NCI-H2196 treated with DMSO at 0.1 percent for 48 hours (cell line): ENCODE results near the gene DNASE1L2.
"Not testable (repeated sequence)": the region's sequence is repeated elsewhere in the genome, so short reads cannot be mapped to it uniquely, and the experiment has no call there.

Experiments used
- DNase-seq: peaks from one replicate; lab custom pipeline; 2025; ENCODE audit not compliant: unreplicated experiment; lab: John Stamatoyannopoulos, UW

Gene DNASE1L2

DNA sequence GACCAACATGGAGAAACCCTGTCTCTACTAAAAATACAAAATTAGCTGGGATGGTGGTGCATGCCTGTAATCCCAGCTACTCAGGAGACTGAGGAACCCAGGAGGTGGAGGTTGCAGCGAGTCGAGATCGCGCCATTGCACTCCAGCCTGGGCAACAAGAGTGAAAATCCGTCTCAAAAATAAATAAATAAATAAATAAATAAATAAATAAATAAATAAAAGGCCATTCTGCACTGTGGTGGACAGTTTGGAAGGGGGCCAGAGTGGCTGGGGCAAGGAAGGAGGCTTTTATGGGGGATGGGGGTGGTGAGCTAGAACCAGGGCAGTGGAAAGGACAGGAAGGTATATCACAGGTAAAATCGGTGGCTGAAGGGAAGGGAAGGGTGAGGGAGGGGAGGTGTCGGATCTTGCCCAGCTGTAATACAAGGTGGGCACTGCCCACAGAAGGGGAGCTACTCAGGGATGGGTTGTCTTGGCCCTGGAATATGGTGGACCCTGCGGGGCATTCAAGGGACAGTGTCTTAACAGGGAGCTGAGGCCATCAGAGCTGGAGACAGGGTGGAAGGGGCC, 33.0 kb upstream of the DNASE1L2 start:
- not testable (repeated sequence) for DNase-seq

GRCh38 chr16:2204416-2205103, 31.7 kb upstream of the DNASE1L2 start:
- no peak for DNase-seq

DNA sequence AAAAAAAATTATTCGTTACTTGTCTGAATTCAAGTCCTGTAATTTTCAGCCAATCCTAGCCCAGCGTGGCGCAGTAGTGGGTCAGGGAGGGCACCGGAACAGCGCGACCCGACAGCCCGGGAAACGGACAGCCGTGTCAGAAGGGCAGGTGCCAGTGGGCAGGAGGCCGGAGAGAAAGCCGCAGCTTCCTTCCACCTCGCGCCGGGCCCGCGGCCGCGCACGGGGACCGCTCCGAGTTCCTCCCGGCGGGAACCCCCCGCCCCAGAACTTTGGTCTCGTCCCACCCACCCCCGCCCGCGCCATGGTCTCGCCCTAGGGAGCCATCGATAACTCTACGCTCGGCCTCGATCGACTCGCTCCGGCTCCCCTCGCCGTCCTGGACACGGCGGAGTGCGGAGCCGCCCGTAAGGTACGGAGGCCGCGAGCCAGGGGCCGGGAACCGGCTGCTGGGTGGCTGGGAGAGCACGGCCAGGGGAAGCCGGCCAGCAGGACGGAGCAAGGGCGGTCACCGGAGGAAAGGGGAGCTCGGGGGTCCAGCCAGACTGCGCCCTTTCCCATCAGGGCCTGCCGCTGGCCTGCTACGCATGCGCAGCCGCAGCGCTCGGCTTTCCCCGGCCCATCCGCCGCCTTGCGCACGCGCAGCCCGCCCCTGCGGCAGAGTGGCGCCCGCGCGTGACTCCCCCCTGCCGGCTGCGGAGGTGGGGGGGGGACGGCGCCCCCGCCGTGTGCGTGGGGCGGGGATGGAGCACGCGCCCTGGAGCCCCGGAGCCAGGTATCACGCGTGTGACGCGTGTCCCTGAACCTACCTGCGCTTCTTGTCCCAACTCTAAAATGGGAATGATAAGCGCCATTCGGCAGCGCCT, 30.9 kb upstream of the DNASE1L2 start, which contains the start of gene MLST8:
MLST8 (plus strand) TSS at position 351 of the 863 bp plus-strand sequence. CDS start 632 bp downstream, outside the sequence.
- DNase-seq, result peak; percentile 72

DNA sequence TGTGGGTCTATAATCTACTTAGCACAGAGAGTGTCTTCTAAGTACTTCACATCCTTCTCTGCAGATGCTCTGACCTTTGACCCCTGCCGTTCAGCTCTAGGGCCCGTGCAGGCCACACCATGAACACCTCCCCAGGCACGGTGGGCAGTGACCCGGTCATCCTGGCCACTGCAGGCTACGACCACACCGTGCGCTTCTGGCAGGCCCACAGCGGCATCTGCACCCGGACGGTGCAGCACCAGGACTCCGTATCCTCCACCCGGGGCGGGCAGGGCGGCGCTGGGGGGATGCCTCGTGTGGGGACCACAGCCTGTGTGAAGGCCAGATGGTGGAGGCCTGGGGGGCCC, 30.3 kb upstream of the DNASE1L2 start:
- DNase-seq, result peak; percentile 53

GRCh38 chr16:2206420-2206779, 29.8 kb upstream of the DNASE1L2 start:
- no peak for DNase-seq

DNA sequence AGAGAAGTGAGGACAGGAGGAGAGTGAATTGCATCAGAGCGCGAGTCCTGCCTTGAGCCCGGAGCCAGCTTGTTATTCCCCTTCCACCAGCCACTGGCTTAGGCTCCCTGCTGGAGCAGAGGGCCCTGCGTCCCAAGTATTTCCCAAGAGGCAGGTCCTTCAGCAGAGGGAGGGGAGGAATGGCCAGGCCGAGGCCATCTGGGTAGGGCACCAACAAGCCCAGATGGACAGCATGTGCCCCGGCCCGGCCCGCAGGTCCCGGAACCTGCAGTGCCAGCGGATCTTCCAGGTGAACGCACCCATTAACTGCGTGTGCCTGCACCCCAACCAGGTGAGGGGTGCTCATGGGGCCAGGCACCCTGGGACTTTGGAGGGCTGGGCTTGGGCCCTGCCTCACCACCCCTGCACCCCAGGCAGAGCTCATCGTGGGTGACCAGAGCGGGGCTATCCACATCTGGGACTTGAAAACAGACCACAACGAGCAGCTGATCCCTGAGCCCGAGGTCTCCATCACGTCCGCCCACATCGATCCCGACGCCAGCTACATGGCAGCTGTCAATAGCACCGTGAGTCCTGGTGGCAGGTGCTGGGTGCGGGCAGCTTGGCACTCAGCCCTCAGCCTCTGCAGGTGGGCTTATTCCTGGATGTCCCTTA, 29.3 kb upstream of the DNASE1L2 start:
- DNase-seq, result no peak

- DNase-seq, result no peak
Measured at GRCh38 chr16:2207872-2208271, 28.4 kb upstream of the DNASE1L2 start.

DNA sequence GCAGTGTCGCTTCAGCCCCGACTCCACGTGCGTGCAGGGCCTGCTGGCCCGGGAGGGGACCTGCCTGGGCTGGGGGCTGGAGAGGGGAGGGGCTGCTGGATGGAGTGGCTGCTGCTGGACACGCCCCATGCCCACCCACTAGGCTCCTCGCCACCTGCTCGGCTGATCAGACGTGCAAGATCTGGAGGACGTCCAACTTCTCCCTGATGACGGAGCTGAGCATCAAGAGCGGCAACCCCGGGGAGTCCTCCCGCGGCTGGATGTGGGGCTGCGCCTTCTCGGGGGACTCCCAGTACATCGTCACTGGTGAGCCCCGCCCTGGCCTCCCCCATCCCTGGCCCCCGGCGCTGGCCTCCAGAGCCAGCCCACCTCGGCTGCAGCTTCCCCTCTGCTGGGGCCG, 27.9 kb upstream of the DNASE1L2 start:
- DNase-seq, result no peak

- no peak for DNase-seq
Measured at GRCh38 chr16:2208772-2209171, 27.5 kb upstream of the DNASE1L2 start.

GRCh38 chr16:2209258-2210008, 26.8 kb upstream of the DNASE1L2 start:
- DNase-seq, result no peak

DNA sequence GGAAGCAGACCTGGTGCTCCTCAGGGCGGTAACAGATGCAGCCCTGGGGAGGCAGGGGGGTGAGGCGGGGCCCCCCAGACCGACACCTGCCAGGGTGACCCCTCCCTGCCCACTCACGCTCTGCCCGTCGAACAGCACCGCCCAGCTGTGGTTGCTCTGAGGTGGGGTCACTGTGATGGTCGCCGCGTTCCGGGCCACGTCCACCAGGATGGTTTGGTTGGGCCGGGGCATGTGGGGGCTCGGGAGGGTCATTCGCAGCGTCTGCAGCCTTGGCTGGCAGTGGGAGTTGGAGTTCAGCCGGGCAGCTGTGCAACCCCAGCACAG, 26.3 kb upstream of the DNASE1L2 start:
- DNase-seq, result no peak

DNA sequence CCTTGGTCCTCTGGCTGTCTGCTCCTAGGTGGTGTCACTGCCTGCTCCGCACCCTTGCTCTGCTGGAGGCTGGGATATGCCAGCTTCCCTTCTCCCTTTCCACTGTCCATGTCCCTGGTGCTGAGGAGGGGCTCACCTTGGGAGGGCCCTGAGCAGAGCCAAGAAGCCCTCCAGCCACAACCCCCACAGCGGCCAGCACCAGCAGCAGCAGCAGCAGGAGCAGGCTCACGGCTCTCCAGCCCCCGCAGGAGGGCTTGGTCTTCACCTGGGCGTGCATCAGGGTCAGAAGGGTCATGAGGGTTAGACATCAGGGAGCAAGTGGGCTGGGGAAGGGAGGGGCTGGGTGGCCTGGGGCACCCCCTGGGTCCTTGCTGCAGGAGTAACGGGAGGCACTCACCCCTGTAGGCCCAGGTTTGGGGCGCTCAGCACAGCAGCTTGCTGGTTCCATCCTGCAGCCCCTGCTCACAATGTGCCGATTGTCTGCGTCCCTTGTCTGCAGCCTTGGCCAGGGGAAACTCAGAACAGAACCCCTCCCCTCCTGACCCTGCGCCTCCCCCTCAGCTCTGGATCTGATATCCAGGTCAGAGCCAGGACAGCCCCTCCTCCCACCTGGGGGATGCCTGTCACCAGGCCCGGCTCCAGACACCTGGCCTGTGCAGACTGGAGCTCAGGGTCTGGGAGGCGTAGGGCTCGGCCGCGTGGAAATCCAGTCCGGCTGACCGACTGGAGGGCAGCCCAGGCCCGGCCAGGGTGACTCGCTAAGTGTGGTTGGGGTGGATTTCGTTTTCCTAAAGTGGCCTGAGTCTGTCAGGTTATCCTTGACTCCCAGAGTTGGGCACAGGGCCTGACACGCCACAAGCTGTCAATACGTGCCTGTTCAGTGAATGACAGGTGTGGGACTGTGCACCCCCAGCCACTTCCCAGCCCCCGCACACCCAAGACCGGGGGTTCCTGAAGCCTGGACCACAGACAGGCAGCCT, 25.6 kb upstream of the DNASE1L2 start, which contains the start of gene BRICD5:
BRICD5 (minus strand) TSS at position 478 of the 980 bp plus-strand sequence; CDS start at position 448, 30 bp downstream.
- DNase-seq, result no peak

DNA sequence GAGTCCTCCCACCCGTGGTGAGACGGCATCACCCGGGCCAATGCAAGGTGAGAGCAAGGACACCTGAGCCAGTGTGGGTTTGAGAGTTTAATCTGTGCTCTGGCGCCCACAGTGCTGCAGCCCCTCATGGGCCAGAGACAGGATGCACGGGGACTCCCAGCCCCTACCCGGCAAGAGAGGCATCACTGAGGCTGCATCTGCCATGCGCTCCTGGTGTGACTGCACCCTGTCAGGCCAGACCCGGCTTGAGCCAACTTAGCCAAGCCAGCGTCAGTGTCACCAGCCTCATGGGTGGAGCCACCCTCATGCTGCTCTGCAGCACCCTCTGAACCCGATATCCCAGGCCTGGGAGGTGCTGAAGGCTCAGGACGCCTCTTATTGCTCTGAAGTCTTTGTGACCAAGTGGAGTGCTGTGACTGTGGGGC, 24.3 kb upstream of the DNASE1L2 start:
- DNase-seq, result no peak

GRCh38 chr16:2212362-2213324, 23.6 kb upstream of the DNASE1L2 start:
- no peak for DNase-seq

DNA sequence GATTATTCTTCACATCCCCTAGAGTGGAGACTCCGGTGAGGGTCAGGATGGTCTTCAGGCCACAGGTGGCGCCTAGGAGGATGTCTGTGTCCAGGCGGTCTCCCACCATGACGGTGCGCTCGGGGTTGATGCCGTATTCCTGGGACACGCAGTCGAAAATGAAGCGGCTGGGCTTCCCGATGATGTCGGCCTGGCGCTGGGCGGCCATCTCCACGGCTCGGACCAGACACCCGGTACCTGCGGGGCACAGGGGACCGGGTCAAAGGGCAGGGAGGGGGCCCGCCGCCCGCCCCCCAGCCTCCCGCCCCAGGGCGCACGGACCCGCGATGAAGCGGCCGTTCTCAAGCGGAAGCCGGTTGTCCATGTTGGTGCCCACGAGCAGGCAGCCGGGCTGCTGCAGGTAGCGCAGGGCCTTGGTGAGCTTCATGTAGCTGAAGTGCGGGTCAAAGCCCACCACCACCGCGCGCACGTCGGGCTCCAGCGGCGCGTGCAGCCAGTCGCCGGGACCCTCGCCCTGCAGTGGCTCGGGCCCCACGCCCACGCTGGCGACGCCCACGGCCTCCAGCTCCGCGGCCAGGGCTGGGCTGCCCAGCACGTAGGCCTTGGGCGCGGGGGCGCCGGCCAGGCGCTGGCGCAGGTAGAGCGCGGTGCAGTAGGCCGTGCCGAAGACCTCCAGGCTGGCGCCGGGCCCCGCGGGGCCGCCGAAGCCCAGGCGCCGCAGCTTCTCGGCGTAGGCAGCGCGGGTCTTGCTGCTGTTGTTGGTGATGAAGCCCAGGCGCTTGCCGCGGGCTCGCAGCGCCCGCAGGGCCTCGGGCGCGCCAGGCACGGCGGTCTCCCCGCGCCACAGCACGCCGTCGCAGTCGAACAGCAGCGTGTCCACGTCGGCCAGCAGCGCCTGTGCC, 22.2 kb upstream of the DNASE1L2 start:
- no peak for DNase-seq

DNA sequence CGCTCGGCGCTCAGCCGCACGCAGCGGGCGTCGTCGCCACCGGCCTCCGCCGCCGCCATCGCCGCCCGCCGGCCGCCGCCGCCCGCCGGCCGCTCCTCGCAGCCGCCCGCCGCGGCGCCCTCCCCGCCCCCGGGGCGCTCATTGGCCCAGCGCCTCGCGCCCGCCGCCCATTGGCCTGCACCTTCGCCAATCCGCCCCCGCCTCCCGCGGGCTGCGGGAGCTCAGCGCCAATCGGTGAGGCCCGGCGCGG, 21.6 kb upstream of the DNASE1L2 start, which contains the start of gene PGP:
PGP (minus strand) TSS at position 122 of the 250 bp plus-strand sequence; CDS start at position 59, 63 bp downstream.
- DNase-seq, result no peak

DNA sequence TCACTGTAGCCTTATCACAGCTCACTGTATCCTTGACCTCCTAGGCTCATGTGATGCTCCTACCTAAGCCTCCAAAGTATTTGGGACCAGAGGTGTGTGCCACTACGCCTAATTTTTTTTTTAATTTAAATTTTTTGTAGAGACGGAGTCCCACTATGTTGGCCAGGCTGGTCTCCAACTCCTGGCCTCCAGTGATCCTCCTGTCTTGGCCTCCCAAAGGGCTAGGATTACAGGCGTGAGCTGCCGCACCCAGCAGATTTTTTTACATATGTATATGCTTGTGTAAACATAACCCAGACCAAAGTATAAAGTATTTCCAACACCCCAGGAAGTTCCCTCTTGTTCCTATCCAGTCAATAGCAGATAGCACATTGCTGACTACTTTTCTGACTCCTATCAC, 19.9 kb upstream of the DNASE1L2 start:
- no peak for DNase-seq
